A673 (cell line): ENCODE results near the gene NR2F1.

ENCODE experiments used
- CTCF ChIP-seq: fragments of 300-800, 200-600 bp; sonication (generic); conservative IDR thresholded peaks from 2 replicates; pipeline ENCODE4 v1.5.1; 2017; ENCODE audit warnings: low read depth, mild to moderate bottlenecking, antibody characterized with exemption, low read length, moderate library complexity, mixed read lengths
- EZH2 ChIP-seq: fragments of 200-600 bp; sonication (generic); IDR thresholded peaks from 2 replicates; pipeline ENCODE4 v1.6.1; 2017; ENCODE audit warnings: borderline replicate concordance, low read depth, mild to moderate bottlenecking, mixed read lengths, antibody characterized with exemption, low read length; ENCODE audit not compliant: poor library complexity, severe bottlenecking

- TF ChIP-seq CTCF (no peak), EZH2 (no peak)
Measured at GRCh38 chr5:93620487-93621326, 37.7 kb downstream of the NR2F1 start.
